Ovary (tissue), 9 donors: ENCODE data around the gene FYN. TPM values are rescaled to one million over a fixed set of nuclear protein-coding genes. Genes with fewer than 3 reads are reported as not detected.

ENCODE experiments used
- DNase-seq, 5 donors: peaks; one replicate each; pipeline ENCODE4 v3.0.0-alpha.2; 2019 to 2020
- H3K27ac ChIP-seq, 2 donors: fragments of 200-600 bp; one replicate each; pipeline versions ENCODE4 v1.5.1 to v1.8.0; 2019 to 2022
- H3K27me3 ChIP-seq: fragments of 200-600 bp; one replicate; pipeline ENCODE4 v1.8.0; 2022
- H3K36me3 ChIP-seq: fragments of 200-600 bp; sonication (generic); one replicate; pipeline ENCODE4 v1.5.1; 2019
- H3K4me1 ChIP-seq: one replicate; pipeline ENCODE4 v1.8.1; 2013; ENCODE audit warnings: mild to moderate bottlenecking, moderate library complexity; ENCODE audit not compliant: insufficient read depth
- H3K4me3 ChIP-seq: fragments of 200-600 bp; sonication (generic); one replicate; pipeline ENCODE4 v1.5.1; 2017
- H3K9me3 ChIP-seq, 2 donors: fragments of 200-600 bp in 1 of 2; sonication (generic) in 1 of 2; one replicate each; pipeline versions ENCODE4 v1.5.1 to v1.8.1; 2013 to 2019; ENCODE audit warnings: mild to moderate bottlenecking in 1 of 2, moderate library complexity in 1 of 2
- CTCF ChIP-seq, 3 donors: fragments of 450-650 bp in 2 of 3; fragments of 200-600 bp in 1 of 3; IDR thresholded peaks; one replicate each; pipeline versions ENCODE4 v1.5.1 to v1.8.0; 2016 to 2022; ENCODE audit warnings: antibody characterized with exemption in 3 of 3, mild to moderate bottlenecking in 1 of 3
- EP300 ChIP-seq: sonication (generic); formaldehyde crosslinking; IDR thresholded peaks from one replicate; pipeline ENCODE4 v1.6.1; 2017; ENCODE audit warnings: antibody characterized with exemption
- POLR2A ChIP-seq: fragments of 450-650 bp; IDR thresholded peaks from one replicate; pipeline ENCODE4 v1.6.1; 2017; ENCODE audit warnings: antibody characterized with exemption, mild to moderate bottlenecking, moderate library complexity
- WGBS, 3 donors: extraction: QIAGEN DNeasy Blood & Tissue Kit in 1 of 3; methylation state at CpG; one replicate each; pipeline versions ENCODE4 v1.1.5 to v1.1.7; 2013 to 2017; 5-methylcytosine and 5-hydroxymethylcytosine counted together
- intact Hi-C, 4 donors: fragments of 100-400 bp; cut with DNase I; formaldehyde crosslinking; loops; one replicate each; pipeline versions ENCODE4 v1.11.0 to v1.15.1; 2022 to 2023
- polyA plus RNA-seq, 2 donors: library from polyadenylated mRNA; stranded (reverse); fragments of 200-250 nt in 1 of 2; fragments of 350-450 nt in 1 of 2; fragmentation: Illumina TruSeq in 1 of 2; extraction: RNeasy Lipid Tissue Mini Kit (QIAGEN cat#74804) in 1 of 2; gene quantifications; one replicate each; pipeline ENCODE4 v1.2.3, GENCODE V29; 2013 to 2014
- total RNA-seq, 7 donors: library from RNA; depleted of rRNA in 2 of 7; stranded (reverse); fragments of >200 nt in 2 of 7; fragmentation: NEBNext Ultra II Directional in 3 of 7; extraction: Animal tissue kit (Norgen Biotek cat#: 25700) in 3 of 7; gene quantifications; one replicate each; pipeline versions ENCODE4 v1.1.0 to v1.2.4, GENCODE V29; 2016 to 2023
- donor health status: DM: no; HTN: no; CAD: no; lungs with moderate emphysema.
- donor health status: DM: no; HTN: no; CAD: no.
- donor health status: Bipolar disorder and iron deficiency.
- donor health status: DM: yes; HTN: yes; CAD: no.
- donor health status: DM: no; HTN: no; CAD: no.
- donor health status: DM: yes; HTN: yes; CAD: no.

Gene FYN
- total and polyA plus RNA-seq, 9 donors, result 37.2 to 116 (median 72.7) TPM

GRCh38 chr6:111796310-111796918, 76.8 kb downstream of the FYN start:
- WGBS, 3 donors, result 95 to 97% (median 95%) methylated on average over 3 of the region's 3 CpGs
- intact Hi-C loops, result no loop called here
- no peaks in the 10 kb centered on the region for H3K27me3 ChIP-seq

GRCh38 chr6:111795558-111795957, 77.7 kb downstream of the FYN start:
- Histone ChIP-seq H3K4me3 (no peak overlapping the region), H3K4me1 (peaks cover 10% of the 10 kb centered on the region), H3K36me3 (no peaks in the 10 kb centered on the region), H3K27ac (no peak overlapping the region), H3K9me3 (no peaks in the 10 kb centered on the region), H3K27me3 (no peaks in the 10 kb centered on the region)
- intact Hi-C loops, result no loop called here
- TF ChIP-seq EP300 (no peak), POLR2A (no peak), CTCF (IDR thresholded peaks at IDR 0.05) (no peak)
- no peak for DNase-seq
- WGBS, 3 donors, result 93 to 95% (median 94%) methylated on average over 2 of the region's 2 CpGs

More at GRCh38 chr6:111796310-111796918, 76.8 kb downstream of the FYN start:
- no peak for DNase-seq
- Histone ChIP-seq H3K4me1 (peaks cover 9% of the 10 kb centered on the region), H3K27ac (no peak overlapping the region), H3K36me3 (no peaks in the 10 kb centered on the region), H3K9me3 (no peaks in the 10 kb centered on the region), H3K4me3 (no peak overlapping the region)
- no peak for TF ChIP-seq CTCF (IDR thresholded peaks at IDR 0.05)

- TF ChIP-seq CTCF (IDR thresholded peaks at IDR 0.05), result no peak
- no peak for TF ChIP-seq POLR2A
These were observed 78.4 kb downstream of the FYN start for GRCh38 chr6:111794727-111795452.

GRCh38 chr6:111794300-111794699, 79.0 kb downstream of the FYN start:
- 76 to 97% (median 93%) methylated on average over 4 of the region's 4 CpGs for WGBS, 3 donors
- peaks cover 6% of the 10 kb centered on the region for H3K4me1 ChIP-seq
- intact Hi-C loops, result no loop called here

More at GRCh38 chr6:111794727-111795452, 78.4 kb downstream of the FYN start:
- Histone ChIP-seq H3K36me3 (no peaks in the 10 kb centered on the region), H3K4me3 (no peak overlapping the region), H3K27me3 (no peaks in the 10 kb centered on the region), H3K4me1 (peaks cover 10% of the 10 kb centered on the region), H3K27ac (no peak overlapping the region), H3K9me3 (no peaks in the 10 kb centered on the region)
- DNase-seq, result no peak
- 94 to 96% (median 96%) methylated on average over 5 of the region's 5 CpGs for WGBS, 3 donors
- intact Hi-C loops, result no loop called here

More at GRCh38 chr6:111794300-111794699, 79.0 kb downstream of the FYN start:
- no peak overlapping the region for H3K27ac ChIP-seq
- TF ChIP-seq EP300 (no peak), CTCF (IDR thresholded peaks at IDR 0.05) (no peak), POLR2A (no peak)
- H3K36me3 ChIP-seq, result no peaks in the 10 kb centered on the region
- no peaks in the 10 kb centered on the region for H3K27me3 ChIP-seq
- H3K4me3 ChIP-seq, result no peak overlapping the region
- DNase-seq, result no peak
- H3K9me3 ChIP-seq, result no peaks in the 10 kb centered on the region
